Left lobe of liver (tissue), 2 donors: ENCODE measurements around the gene PAK4. TPM values are rescaled to one million over a fixed set of nuclear protein-coding genes. Genes with fewer than 3 reads are reported as not detected.
"Not testable (repeated sequence)": the region's sequence is repeated elsewhere in the genome, so short reads cannot be mapped to it uniquely, and the experiment has no call there.

Source experiments
- ATAC-seq: fragments of 200-7000 bp; cut with Tn5 transposase; one replicate; pipeline ENCODE4 v1.9.1; 2020; ENCODE audit warnings: mild to moderate bottlenecking, moderate library complexity
- DNase-seq: peaks from one replicate; pipeline ENCODE4 v3.0.0-alpha.2; 2020; ENCODE audit warnings: low spot score
- total RNA-seq: library from RNA; stranded (reverse); gene quantifications from one replicate; pipeline ENCODE4 v1.2.1, GENCODE V29; 2021
- donor health status: DM: no; HTN: no; CAD: no; lungs with moderate emphysema.
- donor health status: DM: no; HTN: yes; CAD: no.

The PAK4 gene
- total RNA-seq, 1 donor from 2014 or later: 19.4 TPM

DNA sequence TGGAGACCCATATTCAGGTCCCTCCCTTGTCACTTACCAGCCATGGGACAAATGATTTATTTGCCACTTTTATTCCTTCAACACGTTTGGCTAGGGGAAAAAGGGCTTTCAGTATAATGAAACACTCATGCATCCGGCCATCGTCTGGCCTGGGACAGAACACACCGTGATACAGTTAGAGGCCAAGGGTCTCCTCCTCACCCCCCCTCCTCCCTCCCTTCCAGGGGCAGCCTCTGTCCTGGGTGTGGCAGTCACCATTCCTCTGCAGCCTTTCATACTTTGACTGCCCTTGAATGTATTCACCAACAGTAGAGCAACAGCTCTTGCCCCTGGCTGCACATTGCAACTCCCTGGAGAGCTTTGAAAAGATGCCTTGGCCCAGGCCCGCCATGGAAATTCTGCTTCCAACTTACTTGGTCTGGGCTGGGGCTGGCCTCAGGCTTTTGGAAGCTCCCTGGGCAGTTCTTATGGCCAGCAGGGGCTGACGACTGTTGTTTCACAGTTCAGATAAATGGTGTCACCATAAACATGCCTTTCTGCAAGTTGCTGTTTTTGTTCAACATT lies 3.0 kb downstream of the PAK4 start:
- no peak for ATAC-seq
- DNase-seq: no peak

- no peak for DNase-seq
- ATAC-seq: no peak
Measured at GRCh38 chr19:39129116-39129515, 3.5 kb downstream of the PAK4 start.

DNA sequence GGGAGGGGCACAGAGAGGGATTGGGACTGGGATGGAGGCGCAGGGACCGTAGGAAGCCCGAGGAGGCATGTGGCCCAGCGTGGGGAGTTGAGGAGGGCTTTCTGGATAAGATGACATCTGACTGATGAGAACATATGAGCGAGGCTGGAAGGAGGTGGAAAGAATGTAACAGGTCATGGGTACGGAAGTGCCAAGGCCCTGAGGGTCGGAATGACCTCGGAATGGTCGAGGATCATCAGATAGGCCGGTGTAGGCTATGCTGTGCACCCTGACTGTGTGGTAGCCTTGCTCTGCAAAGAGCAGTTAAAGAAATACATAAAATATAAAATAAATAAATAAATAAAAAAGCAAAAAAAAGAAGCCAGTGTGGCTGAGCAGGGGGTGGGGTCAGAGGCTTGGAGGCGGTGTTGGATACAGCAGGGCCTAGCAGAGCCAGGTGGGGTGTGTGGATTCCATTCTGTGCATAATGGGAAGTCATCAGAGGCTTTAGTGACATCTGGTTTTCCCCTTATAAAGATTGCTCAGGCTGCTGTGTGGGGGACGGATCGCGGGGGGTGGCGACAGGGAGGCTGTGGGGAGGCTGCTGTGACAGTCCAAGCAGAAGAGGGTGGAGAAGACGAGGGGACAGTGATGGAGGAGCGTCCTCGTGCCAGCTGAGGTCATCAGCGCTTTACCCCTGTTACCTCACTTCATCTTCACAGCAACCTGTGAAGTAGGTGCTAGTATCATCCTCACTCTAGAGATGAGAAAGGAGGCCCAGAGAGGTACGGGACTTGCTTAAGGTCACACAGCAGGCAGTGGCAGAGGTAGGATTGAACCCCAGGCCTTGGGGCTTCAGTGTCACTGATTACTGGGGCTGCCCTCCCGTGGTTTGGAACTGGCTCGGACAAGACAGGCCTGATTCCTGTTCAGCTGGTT lies 5.0 kb downstream of the PAK4 start:
- DNase-seq (no peak), ATAC-seq (no peak)

GRCh38 chr19:39131255-39131755 lies 5.7 kb downstream of the PAK4 start:
- ATAC-seq: no peak

GRCh38 chr19:39132344-39132969 lies 6.9 kb downstream of the PAK4 start:
- DNase-seq (no peak), ATAC-seq (no peak)

More at GRCh38 chr19:39131255-39131755, 5.7 kb downstream of the PAK4 start:
- DNase-seq: no peak

DNA sequence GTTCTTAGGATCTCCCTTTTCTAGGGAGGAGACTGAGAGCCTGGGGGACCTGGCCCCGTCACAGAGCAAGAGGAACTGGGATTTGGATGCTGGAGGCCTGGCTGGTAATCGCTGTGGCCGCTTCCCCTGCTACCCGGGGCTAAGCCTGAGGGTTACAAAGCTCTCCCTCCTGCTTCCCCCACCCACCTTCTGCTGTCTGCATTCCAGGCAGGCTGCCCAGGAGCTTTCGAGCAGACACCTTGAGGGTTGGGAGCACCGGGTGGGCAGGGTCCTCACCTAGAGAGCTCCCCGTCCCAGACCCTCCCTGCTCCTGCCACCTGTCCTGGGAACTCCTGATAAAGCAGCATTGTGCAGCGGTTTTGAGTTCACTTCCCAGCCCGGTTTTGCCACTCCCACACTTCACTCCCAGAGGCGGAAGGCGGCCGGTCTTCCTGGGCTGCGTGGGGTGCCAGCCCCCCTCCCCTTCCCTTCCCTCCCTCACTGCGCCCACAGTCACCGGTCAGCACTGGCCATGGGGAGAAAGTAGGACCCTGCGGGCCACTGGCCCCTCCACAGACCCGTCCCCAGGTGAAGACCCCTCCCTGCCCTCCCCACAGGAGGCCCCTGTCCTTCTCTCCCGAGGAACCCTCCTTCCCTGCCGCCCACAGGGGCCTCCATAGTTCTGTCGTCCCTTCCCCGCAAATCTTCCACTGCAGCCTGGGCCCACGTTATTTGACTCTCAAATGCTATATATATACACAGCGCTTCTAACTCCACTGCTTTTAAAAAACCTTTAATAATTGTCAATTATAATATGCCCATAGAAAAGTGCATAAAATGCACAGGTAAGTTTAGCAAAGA lies 8.1 kb downstream of the PAK4 start:
- ATAC-seq (no peak), DNase-seq (no peak)

- no peak for DNase-seq
- no peak for ATAC-seq
Measured at GRCh38 chr19:39135701-39136100, 10.1 kb downstream of the PAK4 start.

DNA sequence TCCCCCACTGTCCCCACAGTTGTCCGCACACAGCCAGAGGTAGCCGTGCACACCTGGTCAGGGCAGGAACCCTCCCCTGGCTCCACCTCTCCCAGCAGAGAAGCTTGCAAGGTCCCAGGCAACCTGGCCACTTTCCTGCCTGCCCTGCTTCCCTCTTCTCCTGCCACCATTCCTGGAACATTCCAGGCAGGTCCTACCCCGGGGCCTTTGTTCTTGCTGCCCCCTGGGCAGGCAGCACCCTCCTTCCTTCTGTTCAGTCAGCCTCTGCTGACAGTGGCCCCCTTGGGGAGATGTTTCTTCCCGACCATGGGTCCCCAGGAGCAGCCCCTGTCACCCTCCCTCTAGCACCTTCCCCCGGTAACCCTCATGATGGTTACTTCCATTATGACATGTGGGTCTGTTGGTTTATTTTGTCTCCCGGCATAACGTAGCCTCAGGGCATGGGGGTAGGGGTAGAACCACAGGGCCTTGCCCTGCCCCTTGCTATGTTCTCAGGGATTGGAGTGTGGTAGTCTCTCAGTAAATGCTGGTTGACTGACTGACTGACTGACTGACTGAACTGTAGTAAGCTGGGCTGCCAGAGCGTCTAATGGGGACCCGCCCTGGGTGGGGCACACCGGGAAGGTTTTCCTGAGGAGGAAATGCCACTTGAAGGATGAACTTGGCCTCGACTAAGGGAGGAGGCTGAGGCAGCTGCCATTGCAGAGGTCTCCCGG lies 10.8 kb downstream of the PAK4 start:
- ATAC-seq (no peak), DNase-seq (no peak)

DNA sequence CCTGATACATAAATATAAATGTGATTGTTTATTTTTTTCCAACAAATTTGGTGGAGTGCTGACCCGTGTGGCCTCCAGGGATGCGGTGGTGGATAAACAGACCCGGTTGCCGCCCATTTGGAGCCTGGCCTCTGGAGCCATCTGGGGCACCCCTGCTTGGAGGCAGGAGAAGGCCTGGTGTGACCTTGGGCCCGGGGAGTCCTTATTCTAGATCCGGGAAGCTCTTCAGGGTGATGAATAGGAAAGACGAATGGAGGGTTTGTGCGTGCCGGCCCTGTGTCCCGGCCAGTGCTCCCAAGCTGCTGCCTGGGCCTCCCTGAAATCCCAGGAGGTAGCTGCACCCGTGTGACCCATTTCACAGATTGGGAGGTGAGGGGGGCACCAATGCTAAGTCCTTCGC lies 11.5 kb downstream of the PAK4 start:
- DNase-seq: no peak
- no peak for ATAC-seq

- ATAC-seq (no peak), DNase-seq (no peak)
Measured at GRCh38 chr19:39138221-39139211, 12.9 kb downstream of the PAK4 start.

DNA sequence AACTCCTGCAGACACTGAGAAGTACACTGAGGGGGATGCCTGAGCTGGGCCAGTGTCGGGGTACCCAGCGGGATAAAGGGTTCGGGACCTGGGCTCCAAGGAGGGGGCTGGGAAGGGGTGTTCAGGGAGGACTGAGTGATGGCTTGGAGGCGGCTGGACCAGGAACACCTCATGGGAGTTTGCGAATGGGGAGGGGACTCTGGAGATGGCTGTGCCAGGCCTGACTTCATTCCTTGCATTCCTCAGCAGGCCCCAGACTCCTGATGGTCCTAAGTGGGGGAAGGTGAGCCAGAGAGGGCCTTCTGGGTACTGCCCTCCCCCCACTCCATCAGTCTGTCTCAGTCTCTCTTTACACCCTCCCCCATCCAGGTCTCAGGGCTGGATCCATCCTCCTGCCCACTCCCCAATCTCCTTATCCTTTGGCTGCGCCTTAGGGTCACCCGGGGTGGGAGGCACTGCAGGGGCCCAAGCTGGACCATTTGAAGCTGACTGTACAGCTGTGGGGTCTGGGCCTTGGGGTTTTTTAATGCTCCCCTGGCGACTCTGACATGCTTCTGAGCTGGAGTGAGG lies 13.8 kb downstream of the PAK4 start:
- no peak for ATAC-seq
- no peak for DNase-seq

DNA sequence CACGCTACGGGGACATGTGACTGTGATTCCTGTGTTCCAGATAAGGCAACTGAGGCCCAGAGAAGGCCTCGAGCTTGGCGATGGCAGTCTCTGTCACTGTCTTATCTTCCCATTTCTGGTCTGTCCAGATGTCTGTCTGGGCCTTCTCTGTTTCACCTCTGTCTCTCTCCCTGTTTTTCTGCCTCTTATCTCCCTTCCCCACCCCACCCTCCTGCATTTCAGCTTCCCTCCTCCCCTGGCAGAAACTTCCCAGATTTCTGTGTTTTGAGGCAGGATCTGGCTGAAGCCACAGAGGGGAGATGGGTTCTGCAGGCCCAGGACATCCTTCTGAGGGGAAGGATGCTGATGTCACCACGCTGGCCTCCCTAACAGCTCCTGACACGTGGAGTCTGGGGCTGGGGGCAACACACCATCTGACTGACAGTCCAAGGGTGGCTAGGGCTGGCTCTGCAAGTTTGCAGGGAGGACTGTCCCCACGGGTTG lies 14.4 kb downstream of the PAK4 start:
- no peak for DNase-seq

GRCh38 chr19:39140594-39140993 lies 15.0 kb downstream of the PAK4 start:
- ATAC-seq (no peak), DNase-seq (no peak)

More for the DNA sequence above, 14.4 kb downstream of the PAK4 start:
- ATAC-seq: no peak

GRCh38 chr19:39141929-39142328 lies 16.3 kb downstream of the PAK4 start:
- DNase-seq (no peak), ATAC-seq (no peak)

GRCh38 chr19:39142630-39143029 lies 17.0 kb downstream of the PAK4 start:
- DNase-seq (no peak), ATAC-seq (no peak)

GRCh38 chr19:39143757-39144289 lies 18.2 kb downstream of the PAK4 start:
- not testable (repeated sequence) for DNase-seq
- peak; percentile 23 for ATAC-seq

DNA sequence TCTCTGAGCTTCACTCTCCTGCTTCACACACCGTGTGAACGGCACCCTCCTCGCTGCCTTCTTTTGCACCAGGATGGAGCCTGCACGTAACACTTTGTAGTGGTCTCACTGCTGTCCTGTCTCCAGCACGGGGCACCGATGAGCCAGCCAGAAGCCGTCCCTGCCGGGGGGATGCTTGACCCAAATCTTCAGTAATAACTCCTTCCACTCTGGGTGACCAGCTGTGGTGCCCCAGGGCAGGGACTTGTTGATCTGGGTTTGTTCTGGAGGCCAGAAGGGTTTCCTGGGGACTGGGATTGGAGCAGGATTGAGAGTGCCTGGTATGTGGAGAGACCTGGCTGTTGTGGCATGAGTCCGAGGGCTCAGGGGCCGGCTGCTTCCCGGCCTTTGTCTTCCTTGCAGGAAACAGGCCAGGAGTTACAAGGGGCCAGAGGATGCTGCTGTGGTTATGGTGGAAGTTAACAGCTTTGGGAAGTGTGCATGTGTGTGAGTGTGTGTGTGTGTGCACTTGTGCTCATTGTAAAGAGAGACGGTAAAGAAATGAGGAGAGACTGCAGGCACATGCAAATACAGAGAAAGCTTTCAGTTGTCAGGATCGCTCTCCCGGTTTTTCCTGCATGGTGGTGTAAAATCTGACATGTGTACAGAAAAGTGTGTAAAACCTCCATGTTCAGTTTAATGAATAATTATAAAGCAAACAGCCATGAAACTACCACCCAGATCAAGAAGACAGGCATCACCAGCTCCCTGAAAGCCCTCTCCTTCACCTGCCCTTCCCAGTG lies 18.9 kb downstream of the PAK4 start:
- DNase-seq: no peak
- peak; percentile 57 for ATAC-seq
